ENCODE data around the gene P2RX1. TPM values are rescaled to one million over a fixed set of nuclear protein-coding genes. Genes with fewer than 3 reads are reported as not detected.

P2RX1 gene
- total RNA-seq, 1 donor from 2014 or later, result 0.16 TPM

DNA sequence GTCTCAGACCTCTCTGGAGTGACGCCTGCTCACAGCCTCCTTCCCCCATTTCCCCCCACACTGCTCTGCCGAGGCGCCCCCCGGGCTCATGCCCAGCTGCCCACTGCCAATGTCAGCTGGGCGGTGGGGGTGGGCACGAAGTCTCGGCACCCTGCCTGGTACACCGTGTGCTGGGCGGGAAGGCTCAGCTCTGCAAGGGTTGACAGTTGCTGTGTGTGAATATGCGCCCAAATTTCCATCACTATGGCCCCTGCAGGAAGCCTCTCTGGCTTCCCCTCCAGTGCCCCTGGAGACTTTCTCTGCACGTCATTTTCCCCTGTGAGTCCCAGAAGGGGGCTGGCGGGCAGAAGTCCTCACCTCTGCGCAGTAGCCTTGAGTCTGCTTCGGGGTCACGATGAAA is 11.8 kb downstream of the P2RX1 start:
- no peak overlapping the region for H3K4me3 Mint-ChIP-seq
- peaks cover 3% of the 10 kb centered on the region for H3K4me1 Mint-ChIP-seq
- H3K27me3 Mint-ChIP-seq (ENCODE audit: low read depth), result no peaks in the 10 kb centered on the region
- DNase-seq (ENCODE audit: low spot score in 2 of 2, unreplicated experiment in 2 of 2), result no peak
- TF ChIP-seq, protein P1, sequence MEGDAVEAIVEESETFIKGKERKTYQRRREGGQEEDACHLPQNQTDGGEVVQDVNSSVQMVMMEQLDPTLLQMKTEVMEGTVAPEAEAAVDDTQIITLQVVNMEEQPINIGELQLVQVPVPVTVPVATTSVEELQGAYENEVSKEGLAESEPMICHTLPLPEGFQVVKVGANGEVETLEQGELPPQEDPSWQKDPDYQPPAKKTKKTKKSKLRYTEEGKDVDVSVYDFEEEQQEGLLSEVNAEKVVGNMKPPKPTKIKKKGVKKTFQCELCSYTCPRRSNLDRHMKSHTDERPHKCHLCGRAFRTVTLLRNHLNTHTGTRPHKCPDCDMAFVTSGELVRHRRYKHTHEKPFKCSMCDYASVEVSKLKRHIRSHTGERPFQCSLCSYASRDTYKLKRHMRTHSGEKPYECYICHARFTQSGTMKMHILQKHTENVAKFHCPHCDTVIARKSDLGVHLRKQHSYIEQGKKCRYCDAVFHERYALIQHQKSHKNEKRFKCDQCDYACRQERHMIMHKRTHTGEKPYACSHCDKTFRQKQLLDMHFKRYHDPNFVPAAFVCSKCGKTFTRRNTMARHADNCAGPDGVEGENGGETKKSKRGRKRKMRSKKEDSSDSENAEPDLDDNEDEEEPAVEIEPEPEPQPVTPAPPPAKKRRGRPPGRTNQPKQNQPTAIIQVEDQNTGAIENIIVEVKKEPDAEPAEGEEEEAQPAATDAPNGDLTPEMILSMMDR (IDR thresholded peaks at IDR 0.05; ENCODE audit: unreplicated experiment), result no peak
- no peak overlapping the region for H3K27ac Mint-ChIP-seq
- H3K36me3 Mint-ChIP-seq, result no peaks in the 10 kb centered on the region
- H3K9me3 Mint-ChIP-seq, result no peaks in the 10 kb centered on the region

- no peak overlapping the region for H3K27ac Mint-ChIP-seq
- no peaks in the 10 kb centered on the region for H3K36me3 Mint-ChIP-seq
- H3K4me1 Mint-ChIP-seq, result peaks cover 3% of the 10 kb centered on the region
- H3K27me3 Mint-ChIP-seq (ENCODE audit: low read depth), result no peaks in the 10 kb centered on the region
- no peak overlapping the region for H3K4me3 Mint-ChIP-seq
- no peak for DNase-seq (ENCODE audit: low spot score in 2 of 2, unreplicated experiment in 2 of 2)
- TF ChIP-seq, protein P1 (IDR thresholded peaks at IDR 0.05; ENCODE audit: unreplicated experiment), result no peak
- H3K9me3 Mint-ChIP-seq, result no peaks in the 10 kb centered on the region
Observed at GRCh38 chr17:3903881-3904290, 12.4 kb downstream of the P2RX1 start.

DNA sequence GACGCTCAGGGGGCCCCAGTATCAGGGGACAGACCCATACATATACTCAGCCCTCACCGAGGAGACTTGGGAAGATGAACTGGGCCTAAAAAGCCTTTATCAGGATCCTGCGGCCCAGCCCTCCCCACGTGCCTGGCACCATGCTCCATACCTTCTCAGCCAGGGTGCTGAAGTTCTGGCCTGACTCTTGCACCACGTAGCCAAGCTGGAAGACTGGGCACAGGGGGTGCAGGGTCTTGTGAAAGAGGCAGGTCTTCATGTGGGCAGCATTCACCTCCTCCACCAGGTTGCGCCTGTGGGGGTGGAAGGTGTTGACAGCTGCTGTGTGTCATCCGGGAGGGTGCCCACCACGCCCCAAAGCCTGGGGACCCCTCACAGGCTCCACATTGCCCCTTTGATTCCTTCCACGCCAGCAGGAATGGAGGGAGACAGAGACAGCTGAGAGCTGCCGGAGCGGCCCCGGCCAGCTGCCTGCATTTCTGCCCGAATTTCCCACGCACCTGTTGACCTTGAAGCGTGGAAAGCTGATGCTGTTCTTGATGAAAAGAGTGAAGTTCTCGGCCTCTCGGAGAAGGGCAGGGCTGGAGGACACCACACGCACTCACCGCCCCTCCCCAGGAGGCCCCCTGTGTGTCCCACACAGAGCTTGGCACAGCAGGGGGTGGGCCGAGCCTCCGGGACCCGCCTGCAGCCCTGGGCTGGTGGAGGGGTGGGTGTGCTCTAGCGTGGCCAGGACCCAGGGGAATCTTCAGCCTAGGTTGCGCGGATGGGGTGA is 13.0 kb downstream of the P2RX1 start:
- H3K4me3 Mint-ChIP-seq, result no peak overlapping the region
- peaks cover 3% of the 10 kb centered on the region for H3K4me1 Mint-ChIP-seq
- TF ChIP-seq, protein P1 (IDR thresholded peaks at IDR 0.05; ENCODE audit: unreplicated experiment), result no peak
- no peak overlapping the region for H3K27ac Mint-ChIP-seq
- H3K27me3 Mint-ChIP-seq (ENCODE audit: low read depth), result no peaks in the 10 kb centered on the region
- H3K9me3 Mint-ChIP-seq, result no peaks in the 10 kb centered on the region
- no peaks in the 10 kb centered on the region for H3K36me3 Mint-ChIP-seq
- no peak for DNase-seq (ENCODE audit: low spot score in 2 of 2, unreplicated experiment in 2 of 2)

DNA sequence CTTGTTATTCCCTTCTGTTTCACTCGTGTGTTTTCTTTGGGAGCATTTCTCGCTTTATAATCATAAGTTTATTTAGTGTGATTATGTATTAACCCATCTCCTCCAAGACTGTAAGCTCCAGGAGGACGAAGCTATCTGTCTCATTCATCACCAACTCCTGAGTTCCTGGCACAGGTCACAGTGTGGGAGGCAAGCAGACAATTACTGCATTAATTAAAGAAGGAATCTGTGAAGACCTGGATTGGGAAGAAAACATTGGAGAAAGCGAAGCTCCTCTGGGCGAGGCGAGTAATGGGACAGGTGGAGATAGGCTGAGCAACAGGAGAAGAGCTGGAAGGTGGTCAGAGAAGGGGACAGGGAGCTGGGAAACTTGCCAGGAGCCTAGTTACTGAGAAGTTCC is 15.6 kb downstream of the P2RX1 start:
- no peaks in the 10 kb centered on the region for H3K36me3 Mint-ChIP-seq
- TF ChIP-seq, protein P1 (IDR thresholded peaks at IDR 0.05; ENCODE audit: unreplicated experiment), result no peak
- H3K4me3 Mint-ChIP-seq, result no peak overlapping the region
- no peak for DNase-seq (ENCODE audit: low spot score in 2 of 2, unreplicated experiment in 2 of 2)
- H3K27me3 Mint-ChIP-seq (ENCODE audit: low read depth), result no peaks in the 10 kb centered on the region
- no peak overlapping the region for H3K27ac Mint-ChIP-seq
- peaks cover 3% of the 10 kb centered on the region for H3K4me1 Mint-ChIP-seq
- no peaks in the 10 kb centered on the region for H3K9me3 Mint-ChIP-seq

- TF ChIP-seq, protein P1 (IDR thresholded peaks at IDR 0.05; ENCODE audit: unreplicated experiment), result no peak
- Mint-ChIP-seq H3K4me3 (no peak overlapping the region), H3K27ac (no peak overlapping the region), H3K4me1 (peaks cover 15% of the 10 kb centered on the region), H3K27me3 (ENCODE audit: low read depth) (no peaks in the 10 kb centered on the region), H3K9me3 (no peaks in the 10 kb centered on the region), H3K36me3 (no peaks in the 10 kb centered on the region)
- DNase-seq (ENCODE audit: low spot score in 2 of 2, unreplicated experiment in 2 of 2), result no peak
Observed at GRCh38 chr17:3897731-3898130, 18.5 kb downstream of the P2RX1 start.

DNA sequence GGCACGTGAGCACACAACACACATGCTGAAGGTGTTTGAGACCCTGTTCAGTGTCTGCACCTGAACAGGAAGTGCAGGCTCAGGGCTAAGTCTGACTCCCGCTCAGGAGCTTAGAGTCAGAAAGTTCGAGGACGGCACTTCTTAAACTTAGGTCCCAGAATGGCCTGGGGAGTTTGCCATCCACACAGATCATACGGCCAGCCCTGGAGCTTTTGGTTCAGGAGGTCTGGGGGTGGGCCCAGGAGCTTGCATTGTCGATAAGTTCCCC is 19.4 kb downstream of the P2RX1 start:
- peaks cover 3% of the 10 kb centered on the region for H3K27me3 Mint-ChIP-seq (ENCODE audit: low read depth)
- no peak overlapping the region for H3K4me3 Mint-ChIP-seq
- H3K36me3 Mint-ChIP-seq, result no peaks in the 10 kb centered on the region
- H3K9me3 Mint-ChIP-seq, result no peaks in the 10 kb centered on the region
- no peak overlapping the region for H3K27ac Mint-ChIP-seq
- TF ChIP-seq, protein P1 (IDR thresholded peaks at IDR 0.05; ENCODE audit: unreplicated experiment), result no peak
- no peak for DNase-seq (ENCODE audit: low spot score in 2 of 2, unreplicated experiment in 2 of 2)
- H3K4me1 Mint-ChIP-seq, result peaks cover 17% of the 10 kb centered on the region

All from mesothelial cell of epicardium (in vitro differentiated cells).